K562 (cell line): ENCODE measurements around the gene DHX35. TPM values are rescaled to one million over a fixed set of nuclear protein-coding genes. Genes with fewer than 3 reads are reported as not detected.
A peak's percentile ranks its signal among the peaks of the same experiment; 100 is the strongest.

Experiments used
- ATAC-seq: fragments of 200-7000 bp; cut with Tn5 transposase; 3 replicates; pipeline ENCODE4 v1.9.1; 2020; ENCODE audit warnings: moderate library complexity
- BruUV-seq: library from RNA; stranded (reverse); fragments of 400-500 nt; replicated peaks from 2 replicates; lab custom pipeline; 2021; lab: Mats Ljungman, UMichigan
- CTCF ChIA-PET: fragments of 300-600 bp; formaldehyde crosslinking; extraction: SDS; loops from one replicate; lab custom pipeline; 2021; ENCODE audit warnings: low intra/inter-chr PET ratio; lab: Yijun Ruan, JAX
- POLR2A ChIA-PET: fragments of 300-600, 350-650 bp; sonication (Branson Sonifier 250); formaldehyde crosslinking; extraction: SDS; loops from one replicate; lab custom pipeline; 2021; ENCODE audit warnings: antibody characterized with exemption, inconsistent platforms; lab: Yijun Ruan, JAX
- DNase-seq, 4 experiments: peaks; one replicate each; pipeline versions ENCODE4 v3.0.0 to v3.0.0-alpha.2; 2011 to 2018; ENCODE audit warnings: low spot score in 3 of 4, mixed read lengths in 3 of 4; ENCODE audit errors: extremely low read depth in 1 of 4
- FAIRE-seq: peaks from 2 replicates; lab custom pipeline; 2011; peaks lifted over from hg19 to GRCh38; lab: Jason Lieb, UNC
- H2AFZ ChIP-seq: 2 replicates; pipeline ENCODE4 v1.6.0; 2011; ENCODE audit warnings: low read depth, low read length, control low read depth, inconsistent platforms
- H3K27ac ChIP-seq: fragments of 200-600 bp; 3 replicates; pipeline ENCODE4 v1.8.0; 2011; ENCODE audit warnings: low read depth, mild to moderate bottlenecking, control low read depth, inconsistent platforms, low read length, moderate library complexity, mixed read lengths; ENCODE audit errors: extremely low read depth
- H3K27me3 ChIP-seq, 2 experiments: fragments of 300-600 bp in 1 of 2; 2 replicates in 1 of 2; 3 replicates in 1 of 2; pipeline versions ENCODE4 v1.6.0 to v1.8.0; 2011; ENCODE audit warnings: inconsistent platforms in 2 of 2, low read length in 2 of 2, mild to moderate bottlenecking in 1 of 2, mixed read lengths in 1 of 2, moderate library complexity in 1 of 2; ENCODE audit not compliant: control insufficient read depth in 2 of 2, insufficient read depth in 2 of 2
- H3K36me3 ChIP-seq: fragments of 300-600 bp; 3 replicates; pipeline ENCODE4 v1.8.0; 2011; ENCODE audit warnings: mild to moderate bottlenecking, low read length, inconsistent platforms; ENCODE audit not compliant: control insufficient read depth, insufficient read depth
- H3K4me1 ChIP-seq, 2 experiments: fragments of 200-600 bp in 1 of 2; replicated peaks in 1 of 2; 2 replicates in 1 of 2; 3 replicates in 1 of 2; pipeline versions ENCODE4 v1.5.1 to v1.8.0; 2011; ENCODE audit warnings: inconsistent platforms in 2 of 2, low read length in 2 of 2, mild to moderate bottlenecking in 1 of 2, mixed read lengths in 1 of 2, moderate library complexity in 1 of 2; ENCODE audit not compliant: control insufficient read depth in 2 of 2, insufficient read depth in 2 of 2
- H3K4me2 ChIP-seq: 2 replicates; pipeline ENCODE4 v1.6.1; 2011; ENCODE audit warnings: low read length, control low read depth, inconsistent platforms, mixed read lengths; ENCODE audit not compliant: insufficient read depth
- H3K4me3 ChIP-seq: fragments of 200-600 bp; sonication (generic), shearing (Covaris generic); 2 replicates; pipeline ENCODE4 v1.5.1; 2016; ENCODE audit warnings: control low read depth, inconsistent platforms
- H3K79me2 ChIP-seq: fragments of 200-600 bp; 3 replicates; pipeline ENCODE4 v1.8.0; 2011; ENCODE audit warnings: low read length, inconsistent platforms; ENCODE audit not compliant: control insufficient read depth, insufficient read depth
- H3K9ac ChIP-seq, 2 experiments: 2 replicates each; pipeline versions ENCODE4 v1.6.0 to v1.6.1; 2011; ENCODE audit warnings: low read depth in 2 of 2, low read length in 2 of 2, control low read depth in 1 of 2, inconsistent platforms in 1 of 2, mild to moderate bottlenecking in 1 of 2, mixed read lengths in 1 of 2; ENCODE audit not compliant: insufficient read depth in 1 of 2
- H3K9me1 ChIP-seq: one replicate; pipeline ENCODE4 v1.6.0; 2011; ENCODE audit warnings: inconsistent platforms, mild to moderate bottlenecking, low read length, moderate library complexity; ENCODE audit not compliant: control insufficient read depth, insufficient read depth
- H3K9me3 ChIP-seq: replicated peaks from 2 replicates; pipeline ENCODE4 v1.5.1; 2011; ENCODE audit warnings: low read depth, low read length, inconsistent platforms; ENCODE audit not compliant: control insufficient read depth, insufficient read depth
- H4K20me1 ChIP-seq: replicated peaks from 2 replicates; pipeline ENCODE4 v1.6.1; 2011; ENCODE audit warnings: low read length, inconsistent platforms, mixed read lengths; ENCODE audit not compliant: control insufficient read depth, insufficient read depth
- ADNP ChIP-seq: fragments of 200-800 bp; sonication (Bioruptor generic); IDR thresholded peaks from 2 replicates; pipeline ENCODE4 v1.6.1; 2016; ENCODE audit warnings: missing genetic modification characterization, missing compliant biosample characterization
- BACH1 ChIP-seq: fragments of 200-800 bp; sonication (Bioruptor generic); IDR thresholded peaks from 2 replicates; pipeline ENCODE4 v1.6.1; 2016; ENCODE audit warnings: missing genetic modification characterization, missing compliant biosample characterization
- HDAC2 ChIP-seq: fragments of 450-650 bp; IDR thresholded peaks from 2 replicates; pipeline ENCODE4 v1.6.1; 2016; ENCODE audit warnings: mild to moderate bottlenecking
- NELFE ChIP-seq: IDR thresholded peaks from 2 replicates; pipeline ENCODE4 v1.6.1; 2011; ENCODE audit warnings: mild to moderate bottlenecking; ENCODE audit not compliant: insufficient read depth, insufficient read length
- SETDB1 ChIP-seq: IDR thresholded peaks from one replicate; pipeline ENCODE4 v1.6.1; 2012; ENCODE audit warnings: low read length, control low read depth, inconsistent platforms
- ZBTB40 ChIP-seq, 2 experiments: fragments of 450-650 bp in 1 of 2; sonication (generic) in 1 of 2; formaldehyde crosslinking in 1 of 2; IDR thresholded peaks; 2 replicates each; pipeline versions ENCODE4 v1.7.1 to v1.9.0; 2016 to 2022; ENCODE audit warnings: inconsistent platforms in 1 of 2, mild to moderate bottlenecking in 1 of 2, missing genetic modification reagents in 1 of 2
- ZKSCAN1 ChIP-seq: fragments of 150-350 bp; IDR thresholded peaks from 2 replicates; pipeline ENCODE4 v1.6.1; 2016; ENCODE audit warnings: low read depth, low read length
- ZNF57 ChIP-seq: fragments of 450-650 bp; formaldehyde crosslinking; IDR thresholded peaks from 2 replicates; pipeline ENCODE4 v1.4.0; 2020; ENCODE audit warnings: mild to moderate bottlenecking, moderate library complexity
- WGBS: fragments of 100-300 bp; shearing (Covaris generic); methylation state at CpG from one replicate; pipeline ENCODE4 v1.1.6; 2016; ENCODE audit warnings: low coverage, mixed read lengths; ENCODE audit not compliant: insufficient coverage; ENCODE audit errors: missing lambda C conversion rate; 5-methylcytosine and 5-hydroxymethylcytosine counted together
- in situ Hi-C: fragments of 300-500 bp; cut with MboI; formaldehyde crosslinking; loops from 4 replicates; pipeline ENCODE4 v1.15.0; 2018; ENCODE audit warnings: inconsistent platforms, mixed read lengths
- intact Hi-C: fragments of 100-400 bp; cut with micrococcal nuclease; formaldehyde crosslinking; loops from 2 replicates; pipeline ENCODE4 v1.14.2; 2022
- polyA plus RNA-seq, 8 experiments: library from polyadenylated mRNA; depleted of rRNA in 4 of 8; stranded (reverse) in 5 of 8; unstranded in 3 of 8; fragments of >200 nt; fragmentation: Nextera tagmentation in 2 of 8; fragmentation: Illumina TruSeq in 1 of 8; extraction: Ambion mirVana in 2 of 8; extraction: Trizol in 1 of 8; gene quantifications; 2 replicates each; pipeline versions ENCODE4 v1.2.1 to v1.2.3, GENCODE V29; 2011 to 2014; ENCODE audit warnings: inconsistent platforms in 1 of 8, missing spikeins in 1 of 8
- total RNA-seq, 7 experiments: library from RNA; depleted of rRNA in 6 of 7; stranded (reverse); fragments of >200 nt in 6 of 7; fragmentation: Illumina TruSeq in 2 of 7; extraction: Trizol in 2 of 7; gene quantifications; 2 replicates each; pipeline versions ENCODE4 v1.2.1 to v1.2.3, GENCODE V29; 2011 to 2021; ENCODE audit warnings: low replicate concordance in 1 of 7

DHX35 gene
- total and polyA plus RNA-seq, 9 of the 15 experiments (the other 6 are each of a cell fraction or from before 2014, with no cell fraction given), result 6.5 to 25.6 (median 16.9) TPM

- in situ Hi-C loops (no loop called here), intact Hi-C loops (loop anchor here (5.0 kb wide), 1 partner anchor 50 kb away; no protein-coding TSS in a partner anchor)
- ChIA-PET POLR2A (interaction anchor here (1.1 to 1.6 kb wide), 3 partner anchors 10 to 21 kb away, joined by 3 to 8 read pairs (median 5); partner anchors contain the start of genes DHX35 and FAM83D), CTCF (no interaction called here)
- H3K4me1 ChIP-seq, result peaks cover 21 to 38% of the 10 kb centered on the region in 2 experiments
- 28% methylated on average over 3 of the region's 3 CpGs for WGBS
- no peak overlapping the region for H2AFZ ChIP-seq
- no peaks in the 10 kb centered on the region for H3K27me3 ChIP-seq
- H3K79me2 ChIP-seq, result peaks cover 84% of the 10 kb centered on the region
- TF ChIP-seq ZBTB40 (IDR thresholded peaks at IDR 0.05) (peak; percentile 82), ZBTB40 (CRISPR knock-in tag; IDR thresholded peaks at IDR 0.05) (no peak), ADNP (no peak), NELFE (no peak), BACH1 (tag) (no peak), ZNF57 (no peak), ZKSCAN1 (peak; percentile 90), HDAC2 (no peak), SETDB1 (no peak)
- no peak overlapping the region for H3K4me3 ChIP-seq
- peak overlapping the region; percentile 86 for H3K27ac ChIP-seq
- no peaks in the 10 kb centered on the region for H3K9me1 ChIP-seq
- FAIRE-seq (no peak), DNase-seq (no peak), ATAC-seq (no peak)
- H3K36me3 ChIP-seq, result peaks cover 96% of the 10 kb centered on the region
- peak overlapping the region; percentile 68 for H3K4me2 ChIP-seq
- peak overlapping the region in 1 of 2 experiments; percentile 56; a peak in 2 of 4 replicates for H3K9ac ChIP-seq
- H4K20me1 ChIP-seq, result no peaks in the 10 kb centered on the region
- BruUV-seq, result no TSS peak
- no peaks in the 10 kb centered on the region for H3K9me3 ChIP-seq
Measured at GRCh38 chr20:38946836-38947235, 15.3 kb upstream of the DHX35 start.
